OCI-LY1 (cell line): ENCODE results near the gene VCPKMT.

Experiments
- EZH2 ChIP-seq: fragments of 200-600 bp; sonication (generic), shearing (Covaris generic); IDR thresholded peaks from 2 replicates; pipeline ENCODE4 v1.8.0; 2017; ENCODE audit warnings: borderline replicate concordance, mixed run types, mild to moderate bottlenecking, antibody characterized with exemption, low read length, moderate library complexity, mixed read lengths
- TF ChIP-seq, protein P1 (sequence below): fragments of 200-600 bp; sonication (generic), shearing (Covaris generic); IDR thresholded peaks from 2 replicates; pipeline ENCODE4 v1.5.1; 2017; ENCODE audit warnings: mild to moderate bottlenecking, antibody characterized with exemption, low read length, moderate library complexity, mixed read lengths

DNA sequence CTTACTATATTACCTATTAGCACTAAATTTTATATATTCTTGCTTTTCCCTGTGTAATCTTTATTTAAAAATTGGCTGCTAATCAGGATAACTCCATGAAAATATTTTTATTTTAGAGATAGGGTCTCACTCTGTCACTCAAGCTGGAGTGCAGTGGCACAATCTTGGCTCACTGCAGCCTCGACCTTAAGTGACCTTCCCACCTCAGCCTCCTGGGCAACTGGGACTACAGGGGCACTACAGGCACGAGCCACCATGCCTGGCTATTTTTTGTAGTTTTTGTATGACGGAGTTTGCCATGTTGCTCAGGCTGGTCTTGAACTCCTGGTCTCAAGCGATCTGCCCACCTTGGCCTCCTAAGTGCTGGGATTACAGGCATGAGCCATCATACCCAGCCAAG, 32.4 kb upstream of the VCPKMT start:
- TF ChIP-seq, protein P1, sequence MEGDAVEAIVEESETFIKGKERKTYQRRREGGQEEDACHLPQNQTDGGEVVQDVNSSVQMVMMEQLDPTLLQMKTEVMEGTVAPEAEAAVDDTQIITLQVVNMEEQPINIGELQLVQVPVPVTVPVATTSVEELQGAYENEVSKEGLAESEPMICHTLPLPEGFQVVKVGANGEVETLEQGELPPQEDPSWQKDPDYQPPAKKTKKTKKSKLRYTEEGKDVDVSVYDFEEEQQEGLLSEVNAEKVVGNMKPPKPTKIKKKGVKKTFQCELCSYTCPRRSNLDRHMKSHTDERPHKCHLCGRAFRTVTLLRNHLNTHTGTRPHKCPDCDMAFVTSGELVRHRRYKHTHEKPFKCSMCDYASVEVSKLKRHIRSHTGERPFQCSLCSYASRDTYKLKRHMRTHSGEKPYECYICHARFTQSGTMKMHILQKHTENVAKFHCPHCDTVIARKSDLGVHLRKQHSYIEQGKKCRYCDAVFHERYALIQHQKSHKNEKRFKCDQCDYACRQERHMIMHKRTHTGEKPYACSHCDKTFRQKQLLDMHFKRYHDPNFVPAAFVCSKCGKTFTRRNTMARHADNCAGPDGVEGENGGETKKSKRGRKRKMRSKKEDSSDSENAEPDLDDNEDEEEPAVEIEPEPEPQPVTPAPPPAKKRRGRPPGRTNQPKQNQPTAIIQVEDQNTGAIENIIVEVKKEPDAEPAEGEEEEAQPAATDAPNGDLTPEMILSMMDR = no peak
- no peak for TF ChIP-seq EZH2
